Stomach (tissue), 9 donors: ENCODE results near the gene WNT5A. TPM values are rescaled to one million over a fixed set of nuclear protein-coding genes. Genes with fewer than 3 reads are reported as not detected.

Experiments
- DNase-seq, 2 donors: peaks; one replicate each; pipeline versions ENCODE4 v3.0.0 to v3.0.0-alpha.2; 2013 to 2019
- H3K27ac ChIP-seq, 5 donors: fragments of 200-600 bp in 4 of 5; sonication (generic) in 4 of 5; one replicate each; pipeline ENCODE4 v1.5.1; 2013 to 2019; ENCODE audit warnings: mild to moderate bottlenecking in 1 of 5, moderate library complexity in 1 of 5
- H3K27me3 ChIP-seq, 3 donors: fragments of 200-600 bp; sonication (generic); one replicate each; pipeline ENCODE4 v1.5.1; 2017 to 2019; ENCODE audit warnings: mixed run types in 1 of 3
- H3K36me3 ChIP-seq, 4 donors: fragments of 200-600 bp; sonication (generic); 1 replicate in 3 of 4; 2 replicates in 1 of 4; pipeline ENCODE4 v1.5.1; 2016 to 2019
- H3K4me1 ChIP-seq, 4 donors: fragments of 200-600 bp; sonication (generic); one replicate each; pipeline ENCODE4 v1.5.1; 2016 to 2019
- H3K4me3 ChIP-seq, 4 donors: fragments of 200-600 bp; sonication (generic) in 3 of 4; one replicate each; pipeline ENCODE4 v1.5.1; 2016 to 2019; ENCODE audit warnings: mild to moderate bottlenecking in 1 of 4
- H3K9me3 ChIP-seq, 4 donors: fragments of 200-600 bp; sonication (generic); one replicate each; pipeline ENCODE4 v1.5.1; 2016 to 2019
- EP300 ChIP-seq: sonication (generic); formaldehyde crosslinking; IDR thresholded peaks from one replicate; pipeline ENCODE4 v1.6.1; 2017; ENCODE audit warnings: antibody characterized with exemption
- POLR2A ChIP-seq, 4 donors: fragments of 450-650 bp; IDR thresholded peaks; one replicate each; pipeline ENCODE4 v1.6.1; 2016; ENCODE audit warnings: antibody characterized with exemption in 4 of 4, control low read depth in 2 of 4, mild to moderate bottlenecking in 1 of 4, moderate library complexity in 1 of 4
- POLR2AphosphoS5 ChIP-seq, 3 donors: sonication (generic); formaldehyde crosslinking; IDR thresholded peaks; one replicate each; pipeline ENCODE4 v1.6.1; 2016; ENCODE audit warnings: antibody characterized with exemption in 3 of 3
- WGBS, 5 donors: extraction: QIAGEN DNeasy Blood & Tissue Kit in 3 of 5; methylation state at CpG; one replicate each; pipeline versions ENCODE4 v1.1.5 to v1.1.7; 2013 to 2018; 5-methylcytosine and 5-hydroxymethylcytosine counted together
- intact Hi-C: fragments of 100-400 bp; cut with DNase I; formaldehyde crosslinking; loops from one replicate; pipeline ENCODE4 v1.15.1; 2023; ENCODE audit warnings: low total_unique reads
- polyA plus RNA-seq, 3 donors: library from polyadenylated mRNA; stranded (reverse); fragments of 200-250 nt; gene quantifications; one replicate each; pipeline ENCODE4 v1.2.3, GENCODE V29; 2013
- total RNA-seq, 5 donors: library from RNA; depleted of rRNA; stranded (reverse); fragments of >200 nt; gene quantifications; one replicate each; pipeline versions ENCODE4 v1.1.0 to v1.2.3, GENCODE V29; 2014 to 2016
- TF ChIP-seq, protein P1 (sequence below), 7 experiments: fragments of 450-650 bp in 4 of 7; fragments of 200-600 bp in 3 of 7; sonication (generic) in 3 of 7; IDR thresholded peaks; one replicate each; pipeline ENCODE4 v1.5.1; 2016 to 2019; ENCODE audit warnings: antibody characterized with exemption in 7 of 7, control low read depth in 2 of 7, mild to moderate bottlenecking in 1 of 7
- donor health status: healthy with polysubstance abuse.
- donor health status: Bipolar disorder and iron deficiency.
- donor health status: healthy.

Gene WNT5A
- total and polyA plus RNA-seq, 8 donors: 1.2 to 44.2 (median 4.9) TPM

DNA sequence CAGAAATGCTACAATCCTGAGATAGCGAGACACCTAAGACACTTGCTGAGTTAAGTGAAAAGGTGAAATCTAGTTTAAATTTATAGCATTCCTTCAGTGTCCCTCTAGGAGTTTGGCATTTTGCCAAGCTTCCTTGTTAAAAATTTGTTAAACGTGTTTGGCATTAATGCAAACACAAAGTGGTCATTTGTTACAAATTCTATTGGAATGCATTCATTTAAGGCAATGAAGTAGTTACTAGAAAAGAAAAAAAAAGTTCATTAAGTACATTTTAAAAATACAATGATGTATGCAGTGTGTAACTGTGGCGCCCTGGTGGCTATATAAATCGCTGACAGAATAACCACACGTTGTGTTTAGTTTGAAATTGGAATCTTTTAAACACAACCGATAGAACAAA is 31.3 kb upstream of the WNT5A start:
- no peak for TF ChIP-seq POLR2A (IDR thresholded peaks at IDR 0.05)
- TF ChIP-seq POLR2AphosphoS5 (IDR thresholded peaks at IDR 0.05): no peak
- TF ChIP-seq EP300: no peak
- TF ChIP-seq, protein P1, sequence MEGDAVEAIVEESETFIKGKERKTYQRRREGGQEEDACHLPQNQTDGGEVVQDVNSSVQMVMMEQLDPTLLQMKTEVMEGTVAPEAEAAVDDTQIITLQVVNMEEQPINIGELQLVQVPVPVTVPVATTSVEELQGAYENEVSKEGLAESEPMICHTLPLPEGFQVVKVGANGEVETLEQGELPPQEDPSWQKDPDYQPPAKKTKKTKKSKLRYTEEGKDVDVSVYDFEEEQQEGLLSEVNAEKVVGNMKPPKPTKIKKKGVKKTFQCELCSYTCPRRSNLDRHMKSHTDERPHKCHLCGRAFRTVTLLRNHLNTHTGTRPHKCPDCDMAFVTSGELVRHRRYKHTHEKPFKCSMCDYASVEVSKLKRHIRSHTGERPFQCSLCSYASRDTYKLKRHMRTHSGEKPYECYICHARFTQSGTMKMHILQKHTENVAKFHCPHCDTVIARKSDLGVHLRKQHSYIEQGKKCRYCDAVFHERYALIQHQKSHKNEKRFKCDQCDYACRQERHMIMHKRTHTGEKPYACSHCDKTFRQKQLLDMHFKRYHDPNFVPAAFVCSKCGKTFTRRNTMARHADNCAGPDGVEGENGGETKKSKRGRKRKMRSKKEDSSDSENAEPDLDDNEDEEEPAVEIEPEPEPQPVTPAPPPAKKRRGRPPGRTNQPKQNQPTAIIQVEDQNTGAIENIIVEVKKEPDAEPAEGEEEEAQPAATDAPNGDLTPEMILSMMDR (IDR thresholded peaks at IDR 0.05): no peak
- intact Hi-C loops: no loop called here
- H3K4me3 ChIP-seq: no peak overlapping the region
- 46 to 57% (median 51%) methylated on average over 6 of the region's 6 CpGs for WGBS, 5 donors
- peaks cover 0 to 9% (median 0%) of the 10 kb centered on the region in 4 donors for H3K4me1 ChIP-seq
- no peak for DNase-seq
- no peaks in the 10 kb centered on the region for H3K9me3 ChIP-seq
- H3K27ac ChIP-seq: no peak overlapping the region
- no peaks in the 10 kb centered on the region for H3K36me3 ChIP-seq
- peaks cover 0 to 6% (median 0%) of the 10 kb centered on the region in 3 donors for H3K27me3 ChIP-seq

DNA sequence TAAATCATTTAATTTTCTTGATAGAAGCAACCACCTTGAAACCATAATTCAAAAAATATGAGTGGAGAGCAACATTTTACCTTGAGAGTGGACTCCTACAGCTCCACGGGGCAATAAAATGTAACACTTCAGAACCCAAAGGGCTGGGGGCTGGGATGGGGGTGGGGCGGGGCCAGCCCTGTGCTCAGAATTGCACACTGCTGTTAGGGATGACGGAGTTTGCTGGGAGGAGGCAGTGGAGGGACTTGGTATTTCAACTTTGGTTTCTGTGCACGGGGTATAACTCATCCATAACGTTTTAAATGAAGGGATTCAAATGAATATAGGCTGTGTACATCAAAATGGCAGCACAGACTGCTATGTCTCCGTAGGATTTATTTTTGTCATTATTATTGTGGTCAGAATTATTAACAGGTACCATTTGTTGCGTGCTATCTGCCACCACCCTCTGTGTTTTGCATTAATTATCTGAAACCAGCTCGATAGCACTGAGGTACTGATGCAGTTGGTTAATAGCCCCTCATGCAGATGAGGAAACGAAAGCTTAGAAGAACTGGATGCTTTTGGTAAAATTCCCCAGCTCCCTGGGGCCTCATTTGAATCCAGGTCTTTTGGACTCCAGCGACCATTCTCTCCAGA is 29.4 kb upstream of the WNT5A start:
- peaks cover 0 to 6% (median 0%) of the 10 kb centered on the region in 4 donors for H3K4me1 ChIP-seq
- H3K27me3 ChIP-seq: peaks cover 0 to 6% (median 0%) of the 10 kb centered on the region in 3 donors
- H3K36me3 ChIP-seq: no peaks in the 10 kb centered on the region
- no peaks in the 10 kb centered on the region for H3K9me3 ChIP-seq
- TF ChIP-seq POLR2AphosphoS5 (IDR thresholded peaks at IDR 0.05) (no peak), EP300 (no peak), POLR2A (IDR thresholded peaks at IDR 0.05) (no peak)
- TF ChIP-seq, protein P1 (IDR thresholded peaks at IDR 0.05): no peak
- WGBS, 5 donors: 80 to 84% (median 81%) methylated on average over 10 of the region's 10 CpGs
- no peak overlapping the region for H3K27ac ChIP-seq
- no peak overlapping the region for H3K4me3 ChIP-seq
- intact Hi-C loops: no loop called here
- no peak for DNase-seq

DNA sequence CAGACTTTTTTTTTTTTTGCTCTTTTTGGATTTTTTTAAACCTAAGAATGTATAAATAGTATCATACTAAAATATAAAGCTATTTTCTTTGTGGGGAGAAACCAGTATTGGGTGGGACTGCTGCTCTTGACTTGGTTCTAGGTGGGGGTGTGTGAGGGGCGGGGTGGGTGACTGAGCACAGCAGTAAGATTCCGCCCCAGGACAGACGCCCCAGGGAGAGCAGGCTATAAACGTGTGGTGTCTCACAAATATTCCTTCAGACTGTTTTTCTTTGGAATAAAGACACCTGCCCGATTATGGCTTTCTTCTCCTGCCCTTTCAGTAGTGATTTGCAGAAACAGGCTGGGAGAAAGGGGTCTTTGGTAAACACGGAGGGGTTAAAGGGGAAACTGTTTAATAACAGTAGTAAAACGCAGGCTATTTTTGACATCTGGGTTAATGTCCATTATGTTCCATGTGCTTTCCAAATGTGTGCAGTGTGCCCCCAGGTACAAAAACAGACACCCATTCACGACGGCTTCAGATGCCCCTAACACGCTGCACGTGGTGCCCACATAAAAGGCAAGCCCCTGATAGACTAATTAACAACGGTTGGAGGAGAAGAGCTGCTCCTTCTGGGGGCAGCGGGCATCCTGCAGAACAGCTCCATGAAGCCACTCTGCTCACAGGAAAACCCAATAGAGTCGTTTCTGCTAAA is 28.6 kb upstream of the WNT5A start:
- peaks cover 0 to 6% (median 0%) of the 10 kb centered on the region in 4 donors for H3K4me1 ChIP-seq
- no peaks in the 10 kb centered on the region for H3K36me3 ChIP-seq
- WGBS, 5 donors: 58 to 67% (median 61%) methylated on average over 14 of the region's 14 CpGs
- H3K4me3 ChIP-seq: no peak overlapping the region
- intact Hi-C loops: no loop called here
- no peak for DNase-seq
- peaks cover 0 to 6% (median 0%) of the 10 kb centered on the region in 3 donors for H3K27me3 ChIP-seq
- TF ChIP-seq, protein P1 (IDR thresholded peaks at IDR 0.05): no peak
- TF ChIP-seq POLR2A (IDR thresholded peaks at IDR 0.05) (no peak), POLR2AphosphoS5 (IDR thresholded peaks at IDR 0.05) (no peak), EP300 (no peak)
- H3K27ac ChIP-seq: no peak overlapping the region
- no peaks in the 10 kb centered on the region for H3K9me3 ChIP-seq

DNA sequence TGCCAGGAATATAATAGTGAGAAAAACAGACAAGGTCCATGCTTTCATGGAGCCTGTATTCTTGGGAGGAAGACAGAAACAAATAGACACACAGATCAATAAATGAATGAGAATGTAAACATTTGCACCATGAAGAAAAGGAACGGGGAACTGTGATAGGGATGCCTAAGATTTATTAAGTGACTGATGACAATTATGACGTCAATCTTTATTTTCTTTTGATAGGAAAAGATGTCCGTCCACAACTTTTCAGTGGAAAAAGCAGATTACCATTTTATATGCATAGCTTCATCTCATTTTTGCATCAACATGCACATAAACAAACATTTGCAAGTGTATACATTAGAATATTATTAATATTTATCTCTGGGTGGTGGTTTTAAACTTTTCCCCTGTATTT is 27.9 kb upstream of the WNT5A start:
- Histone ChIP-seq H3K9me3 (no peaks in the 10 kb centered on the region), H3K27me3 (peaks cover 0 to 6% (median 0%) of the 10 kb centered on the region in 3 donors), H3K4me1 (peaks cover 0 to 6% (median 0%) of the 10 kb centered on the region in 4 donors), H3K4me3 (no peak overlapping the region), H3K36me3 (no peaks in the 10 kb centered on the region), H3K27ac (no peak overlapping the region)
- TF ChIP-seq EP300 (no peak), POLR2A (IDR thresholded peaks at IDR 0.05) (no peak), POLR2AphosphoS5 (IDR thresholded peaks at IDR 0.05) (no peak)
- TF ChIP-seq, protein P1 (IDR thresholded peaks at IDR 0.05): no peak
- 64 to 87% (median 76%) methylated on average over 3 of the region's 3 CpGs for WGBS, 5 donors
- intact Hi-C loops: no loop called here
- no peak for DNase-seq
